Fibroblast of skin of back (primary cell): Measurements from ENCODE around the gene PARVB. TPM values are rescaled to one million over a fixed set of nuclear protein-coding genes. Genes with fewer than 3 reads are reported as not detected.

Experiments
- DNase-seq: peaks from one replicate; pipeline ENCODE4 v3.0.0-alpha.2; 2013
- polyA plus RNA-seq, 2 experiments: library from polyadenylated mRNA; unstranded; fragments of 120-200 nt; gene quantifications; one replicate each; pipeline ENCODE4 v1.2.1, GENCODE V29; 2013; ENCODE audit not compliant: insufficient read length in 2 of 2

The PARVB gene, protein sequence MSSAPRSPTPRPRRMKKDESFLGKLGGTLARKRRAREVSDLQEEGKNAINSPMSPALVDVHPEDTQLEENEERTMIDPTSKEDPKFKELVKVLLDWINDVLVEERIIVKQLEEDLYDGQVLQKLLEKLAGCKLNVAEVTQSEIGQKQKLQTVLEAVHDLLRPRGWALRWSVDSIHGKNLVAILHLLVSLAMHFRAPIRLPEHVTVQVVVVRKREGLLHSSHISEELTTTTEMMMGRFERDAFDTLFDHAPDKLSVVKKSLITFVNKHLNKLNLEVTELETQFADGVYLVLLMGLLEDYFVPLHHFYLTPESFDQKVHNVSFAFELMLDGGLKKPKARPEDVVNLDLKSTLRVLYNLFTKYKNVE
- polyA plus RNA-seq (2013, experiment 1 of 2; ENCODE audit: insufficient read length), result 37.2 TPM
- 31.5 TPM for polyA plus RNA-seq (2013, experiment 2 of 2; ENCODE audit: insufficient read length)

- DNase-seq, result peak; percentile 34
Observed at GRCh38 chr22:44024288-44024921, at the start of gene PARVB. Gene PARVB, plus strand, starts transcription at chr22:44024302. Its CDS starts 38 bp downstream, at chr22:44024340.

- no peak for DNase-seq
Observed at GRCh38 chr22:43975041-43975440, 49.1 kb upstream of the PARVB start.

DNA sequence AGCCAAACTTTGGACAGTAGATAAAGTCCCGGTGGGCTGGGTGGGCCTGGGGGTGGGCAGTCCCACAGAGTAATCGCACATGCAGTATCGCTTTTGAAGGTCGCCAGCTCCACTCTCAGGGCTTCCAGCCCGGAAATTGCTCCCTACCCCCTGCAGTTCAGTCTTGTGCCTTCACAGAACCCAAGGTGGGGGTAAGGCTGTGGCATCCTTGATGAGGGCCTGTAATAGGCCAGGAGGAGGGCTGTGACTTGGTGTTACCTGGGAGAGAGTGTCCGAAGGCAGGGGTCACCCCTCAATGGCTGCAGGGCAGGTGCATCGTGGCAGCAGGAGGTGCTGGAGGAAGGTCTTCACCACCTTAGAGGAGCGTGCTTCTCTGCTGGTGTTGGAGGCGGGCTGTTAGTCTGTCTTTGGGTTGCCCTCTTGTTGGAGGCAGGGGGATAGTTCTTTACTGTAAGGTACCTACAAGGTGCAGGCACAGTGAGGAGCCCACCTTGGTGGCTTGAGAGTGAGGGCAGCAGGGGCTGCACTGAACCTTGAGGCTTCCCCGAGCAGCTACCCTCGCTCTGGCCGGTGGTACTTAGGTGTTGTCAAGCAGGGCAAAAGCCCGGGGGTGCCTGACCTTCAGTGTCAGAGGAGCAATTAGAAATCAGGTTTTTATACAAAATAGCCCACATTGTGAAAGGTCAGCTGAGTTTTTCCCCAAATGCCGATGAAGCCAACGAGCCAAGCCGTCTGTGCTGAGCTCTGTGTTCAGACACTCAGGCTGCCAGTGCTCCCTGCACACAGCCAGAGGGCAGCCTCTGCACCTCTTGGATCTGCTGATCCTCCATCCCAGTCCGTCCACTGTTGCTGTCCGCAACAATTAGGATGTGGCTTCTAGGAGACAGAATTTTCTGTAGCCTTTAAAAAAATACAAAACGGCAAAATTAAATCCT is 47.0 kb upstream of the PARVB start:
- no peak for DNase-seq

GRCh38 chr22:43978558-43978957 is 45.5 kb upstream of the PARVB start:
- DNase-seq, result no peak

DNA sequence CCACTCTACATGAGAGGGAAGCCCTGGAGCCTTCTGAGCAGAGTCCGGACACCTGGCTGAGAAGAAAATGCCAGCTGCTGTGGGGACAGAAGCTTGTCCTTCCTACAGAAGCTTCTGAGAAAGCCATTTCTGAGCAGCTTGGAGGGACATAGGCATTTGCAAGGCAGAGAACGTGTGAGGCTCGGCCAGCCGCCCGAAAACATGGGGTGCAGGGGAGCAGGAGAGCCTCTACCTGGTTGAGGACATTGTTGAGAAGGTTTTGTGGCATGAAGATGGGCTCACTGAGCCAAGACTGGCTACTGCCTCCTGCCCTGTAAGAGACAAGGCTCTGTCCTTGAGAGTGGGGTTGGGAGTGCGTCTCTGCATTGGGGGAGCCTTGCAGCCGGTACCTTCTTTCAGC is 43.5 kb upstream of the PARVB start:
- DNase-seq, result no peak

DNA sequence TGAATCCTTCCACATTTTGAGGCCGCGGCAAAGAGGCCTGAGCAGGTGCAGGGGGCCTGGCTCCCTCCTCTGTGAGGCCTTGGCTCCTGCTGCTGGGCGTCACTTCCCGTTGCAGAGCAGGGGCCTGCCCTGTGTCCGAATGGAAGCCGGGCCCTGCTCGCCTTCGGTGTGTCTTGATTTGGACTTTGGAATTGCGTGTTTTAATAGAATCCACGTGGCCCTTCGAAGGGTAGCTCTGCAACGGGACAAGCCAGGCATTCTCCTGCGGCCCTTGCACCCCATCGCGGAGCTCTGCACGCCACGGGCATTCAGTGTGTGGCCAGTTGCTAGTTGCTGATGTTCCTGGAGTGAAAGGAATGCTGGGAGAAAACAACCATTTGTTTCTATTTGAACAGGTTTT is 43.1 kb upstream of the PARVB start:
- DNase-seq, result no peak

- DNase-seq, result no peak
Observed at GRCh38 chr22:43983808-43984207, 40.3 kb upstream of the PARVB start.

GRCh38 chr22:43985532-43985931 is 38.6 kb upstream of the PARVB start:
- no peak for DNase-seq

- DNase-seq, result no peak
Observed at GRCh38 chr22:43988116-43988820, 35.8 kb upstream of the PARVB start.

GRCh38 chr22:43988960-43989359 is 35.1 kb upstream of the PARVB start:
- DNase-seq, result no peak

DNA sequence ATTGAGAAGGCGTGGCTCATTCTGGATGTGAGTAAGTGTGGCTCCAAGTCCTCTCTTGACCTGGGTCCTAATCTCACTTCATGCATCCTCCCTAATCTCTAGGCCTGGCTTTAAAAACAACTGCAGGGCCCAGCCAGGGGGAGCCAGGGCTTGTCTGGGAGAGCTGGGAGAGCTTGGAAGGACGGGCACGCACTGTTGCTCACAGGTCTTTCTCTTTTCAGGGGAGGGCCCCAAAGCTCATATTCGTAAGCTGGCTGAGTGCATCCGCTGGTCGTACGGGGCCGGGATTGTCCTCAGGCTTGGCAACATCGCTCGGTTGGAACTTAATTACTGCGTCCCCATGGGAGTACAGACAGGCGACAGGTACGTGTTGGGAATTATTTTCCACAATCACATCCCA is 34.1 kb upstream of the PARVB start:
- no peak for DNase-seq

DNA sequence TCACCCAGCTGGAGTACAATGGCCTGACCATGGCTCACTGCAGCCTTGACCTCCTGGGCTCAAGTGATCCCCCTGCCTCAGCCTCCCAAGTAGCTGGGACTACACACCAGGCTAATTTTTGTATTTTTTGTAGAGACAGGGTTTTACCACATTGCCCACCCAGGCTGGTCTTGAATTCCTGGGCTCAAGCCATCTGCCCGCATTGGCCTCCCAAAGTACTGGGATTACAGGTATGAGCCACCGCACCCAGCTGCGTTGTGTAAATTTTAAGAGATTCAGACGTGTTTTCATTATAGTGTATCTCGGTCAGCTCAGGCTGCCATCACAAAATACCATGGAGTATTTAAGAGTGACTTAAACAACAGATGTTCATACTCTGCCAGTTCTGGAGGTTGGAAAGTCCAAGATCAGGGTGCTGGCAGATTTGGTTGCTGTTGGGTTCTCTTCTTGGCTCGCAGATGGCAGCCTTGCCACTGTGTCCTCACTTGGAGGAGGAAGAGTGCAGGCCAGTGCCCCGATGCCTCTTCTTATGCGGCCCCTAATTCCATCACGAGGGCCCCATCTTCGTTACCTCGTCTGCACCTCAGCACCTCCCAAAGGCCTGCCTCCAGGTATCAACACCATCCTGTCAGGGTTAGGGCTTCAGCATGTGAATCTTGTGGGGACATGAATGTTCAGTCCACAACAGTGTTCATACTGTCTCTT is 32.6 kb upstream of the PARVB start:
- no peak for DNase-seq

- DNase-seq, result peak; percentile 74
Observed at GRCh38 chr22:43992331-43992821, 31.7 kb upstream of the PARVB start.

- DNase-seq, result peak; percentile 47
Observed at GRCh38 chr22:43993072-43993760, 30.9 kb upstream of the PARVB start.

DNA sequence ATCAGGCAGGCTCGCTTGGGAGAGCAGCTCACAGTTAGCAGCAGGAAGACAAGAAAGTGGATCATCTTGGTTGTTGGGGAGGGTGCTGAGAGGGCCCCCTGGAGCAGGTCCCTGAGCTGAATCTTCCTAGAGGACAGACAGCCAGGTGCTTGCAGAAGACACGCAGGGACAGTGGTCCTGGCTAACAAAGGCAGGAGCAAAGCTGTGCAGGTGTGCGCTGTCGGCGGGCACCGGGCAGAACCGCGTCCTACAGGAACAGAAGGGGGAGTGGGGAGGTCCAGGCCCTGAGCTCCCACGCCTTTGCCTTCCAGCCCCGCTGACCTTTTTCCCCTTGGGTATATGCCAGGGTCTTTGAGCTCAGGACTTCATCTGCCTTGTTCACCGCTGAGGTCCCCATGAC is 30.1 kb upstream of the PARVB start:
- DNase-seq, result no peak

DNA sequence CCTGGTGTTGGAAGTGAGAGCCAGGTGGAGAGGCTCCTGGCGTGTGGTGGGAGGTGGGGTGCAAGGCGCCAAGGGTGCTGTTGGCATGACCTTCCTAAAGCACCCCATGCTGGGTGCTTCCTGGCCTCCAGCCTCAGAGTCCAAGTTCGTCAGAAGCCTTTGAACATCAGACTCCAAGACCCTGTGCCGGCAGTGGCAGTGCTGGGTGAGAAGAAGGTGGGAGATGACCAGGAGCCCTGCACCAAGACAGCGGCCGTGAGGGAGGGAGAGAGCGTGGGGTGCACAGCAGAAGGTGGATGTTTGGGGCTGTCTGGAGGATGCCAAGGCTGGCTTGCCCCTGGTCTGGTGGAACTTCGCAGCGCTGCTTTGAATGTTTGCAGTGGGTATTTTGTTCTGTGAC is 29.7 kb upstream of the PARVB start:
- DNase-seq, result no peak

GRCh38 chr22:43995057-43995685 is 28.9 kb upstream of the PARVB start:
- no peak for DNase-seq

DNA sequence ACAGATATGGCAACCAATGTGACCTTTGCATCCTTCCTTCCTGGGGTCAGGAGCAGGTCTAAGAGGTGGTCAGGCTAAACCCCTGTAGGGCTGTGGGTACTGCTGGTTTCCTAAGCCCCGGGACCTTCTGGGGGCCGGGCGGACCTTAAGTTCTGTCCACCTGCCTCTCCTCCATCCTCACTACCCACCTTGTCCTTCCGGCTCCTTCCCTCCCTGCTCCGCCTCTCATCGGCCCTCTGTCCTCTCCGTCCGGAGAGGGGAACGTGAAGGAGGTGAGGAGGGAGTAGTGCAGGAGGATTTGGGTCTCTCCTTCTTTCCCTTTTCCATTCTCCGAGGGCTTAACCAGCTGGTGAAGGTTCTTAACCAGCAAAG is 28.3 kb upstream of the PARVB start:
- no peak for DNase-seq

DNA sequence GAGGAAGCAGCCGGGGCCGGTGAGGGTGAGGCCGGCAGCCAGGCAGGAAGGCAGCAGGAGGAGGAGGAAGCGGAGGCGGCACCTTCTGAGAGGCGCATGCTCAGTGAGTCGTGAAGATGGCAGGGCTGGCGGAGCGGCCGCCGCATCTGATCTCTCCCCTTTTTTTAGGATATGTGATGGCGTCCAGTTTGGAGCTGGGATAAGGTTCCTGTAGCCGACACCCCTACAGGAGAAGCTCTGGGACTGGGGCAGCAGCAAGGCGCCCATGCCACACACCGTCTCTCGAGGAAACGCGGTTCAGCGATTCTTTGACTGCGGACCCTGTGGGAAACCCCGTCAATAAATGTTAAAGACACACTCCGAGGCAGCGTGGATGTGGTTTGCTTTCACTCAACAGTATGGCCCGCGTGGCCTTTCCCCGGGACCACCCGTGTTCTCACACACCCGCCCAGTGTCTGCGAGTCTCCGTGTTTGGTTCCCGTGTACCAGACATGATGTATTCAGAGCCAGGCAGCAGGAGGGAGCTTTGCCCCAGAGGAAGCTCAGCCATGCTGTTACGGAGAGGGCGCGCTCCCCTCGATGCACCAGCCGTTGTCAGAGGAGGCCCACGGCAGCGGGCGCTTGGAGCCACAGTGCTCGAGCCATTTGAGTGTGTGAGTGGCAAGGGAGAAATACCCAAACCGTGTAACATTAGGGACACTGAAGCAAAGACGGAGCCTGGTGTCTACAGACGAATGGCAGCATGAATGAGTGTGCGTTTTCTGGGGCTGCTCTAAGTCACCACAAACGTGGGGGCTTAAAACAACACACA is 27.7 kb upstream of the PARVB start:
- DNase-seq, result no peak

GRCh38 chr22:43996981-43997265 is 27.2 kb upstream of the PARVB start:
- no peak for DNase-seq
